ENCODE results near the gene MAP3K6. TPM values are rescaled to one million over a fixed set of nuclear protein-coding genes. Genes with fewer than 3 reads are reported as not detected.

Gene MAP3K6
- total RNA-seq, 2 experiments from 2014 or later: 8.3 to 9.5 TPM

DNA sequence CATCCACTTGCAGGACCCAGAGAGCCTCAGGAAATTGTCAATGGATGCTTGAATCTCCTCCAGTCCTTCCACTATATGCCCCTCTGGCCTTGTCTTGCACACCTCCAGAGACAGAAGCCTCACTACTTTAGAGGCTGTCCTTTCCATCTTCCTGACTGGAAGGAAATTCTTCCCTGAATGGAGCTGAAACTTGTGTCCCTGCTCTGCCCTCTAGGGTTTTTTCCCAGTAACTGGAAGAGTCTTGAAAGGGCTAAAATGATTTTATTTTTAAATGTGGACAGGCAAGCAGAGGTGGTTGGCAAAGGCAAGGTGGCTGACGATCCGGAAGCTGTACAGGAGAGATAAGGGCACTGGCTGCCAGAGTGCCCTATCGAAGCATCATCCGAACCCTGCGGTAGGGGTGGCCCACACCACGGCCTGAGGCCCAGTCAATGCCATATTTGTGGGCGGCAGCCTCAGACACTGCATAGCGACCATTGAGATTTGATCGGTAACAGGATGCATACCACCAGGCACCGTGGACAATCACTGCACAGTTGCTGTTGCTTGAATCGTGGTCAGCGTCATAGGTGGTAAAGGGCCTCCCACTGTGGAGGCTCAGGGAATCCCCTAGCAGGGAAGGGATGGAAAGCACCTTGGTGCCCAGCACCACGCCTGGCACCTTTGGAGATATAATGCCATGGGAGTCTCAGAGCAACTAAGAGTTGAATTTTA lies 2.3 kb upstream of the MAP3K6 start:
- DNase-seq: no peak
- no peak overlapping the region for H3K27ac Mint-ChIP-seq
- CTCF ChIA-PET: interaction anchor here (1.0 to 8.2 kb wide), 6 partner anchors 12 to 56 kb away, joined by 3 to 91 read pairs (median 4); no protein-coding TSS in a partner anchor
- intact Hi-C loops (cut with micrococcal nuclease): no loop called here
- peaks cover 18% of the 10 kb centered on the region for H3K4me1 Mint-ChIP-seq (ENCODE audit: low read depth)
- no peak for ATAC-seq
- POLR2A ChIA-PET: interaction anchor here (0.8 to 0.9 kb wide), 2 partner anchors 11 to 12 kb away, joined by 3 read pairs; no protein-coding TSS in a partner anchor
- no peaks in the 10 kb centered on the region for H3K9me3 Mint-ChIP-seq
- H3K27me3 Mint-ChIP-seq: no peaks in the 10 kb centered on the region
- H3K36me3 Mint-ChIP-seq (ENCODE audit: low read depth): no peaks in the 10 kb centered on the region
- H3K4me3 Mint-ChIP-seq: no peak overlapping the region
- TF ChIP-seq, protein P1, sequence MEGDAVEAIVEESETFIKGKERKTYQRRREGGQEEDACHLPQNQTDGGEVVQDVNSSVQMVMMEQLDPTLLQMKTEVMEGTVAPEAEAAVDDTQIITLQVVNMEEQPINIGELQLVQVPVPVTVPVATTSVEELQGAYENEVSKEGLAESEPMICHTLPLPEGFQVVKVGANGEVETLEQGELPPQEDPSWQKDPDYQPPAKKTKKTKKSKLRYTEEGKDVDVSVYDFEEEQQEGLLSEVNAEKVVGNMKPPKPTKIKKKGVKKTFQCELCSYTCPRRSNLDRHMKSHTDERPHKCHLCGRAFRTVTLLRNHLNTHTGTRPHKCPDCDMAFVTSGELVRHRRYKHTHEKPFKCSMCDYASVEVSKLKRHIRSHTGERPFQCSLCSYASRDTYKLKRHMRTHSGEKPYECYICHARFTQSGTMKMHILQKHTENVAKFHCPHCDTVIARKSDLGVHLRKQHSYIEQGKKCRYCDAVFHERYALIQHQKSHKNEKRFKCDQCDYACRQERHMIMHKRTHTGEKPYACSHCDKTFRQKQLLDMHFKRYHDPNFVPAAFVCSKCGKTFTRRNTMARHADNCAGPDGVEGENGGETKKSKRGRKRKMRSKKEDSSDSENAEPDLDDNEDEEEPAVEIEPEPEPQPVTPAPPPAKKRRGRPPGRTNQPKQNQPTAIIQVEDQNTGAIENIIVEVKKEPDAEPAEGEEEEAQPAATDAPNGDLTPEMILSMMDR (IDR thresholded peaks at IDR 0.05): no peak

DNA sequence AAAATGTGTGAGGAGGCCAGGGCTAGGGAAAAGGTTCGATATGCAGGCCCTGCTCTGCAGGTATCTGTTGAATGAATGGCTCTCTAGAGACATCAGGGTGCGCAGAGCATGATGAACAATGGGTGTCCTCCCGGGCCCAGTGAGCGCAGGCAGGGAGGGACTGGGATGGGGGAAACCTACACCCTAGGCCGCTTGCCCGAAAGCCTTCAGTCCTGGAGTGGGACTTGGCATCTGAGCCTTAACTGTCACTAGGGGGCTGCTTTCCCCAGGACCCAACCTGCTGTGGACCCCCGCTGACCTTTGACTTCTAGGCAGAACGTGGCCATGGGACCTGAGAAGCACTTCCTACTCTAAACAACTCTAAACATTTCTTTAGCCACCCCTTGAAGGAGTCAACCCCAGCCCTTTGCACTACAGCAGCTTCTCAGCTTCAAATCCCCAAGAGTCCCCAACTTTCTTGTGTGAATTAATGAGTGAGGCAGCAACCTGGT lies 444 bp upstream of the MAP3K6 start:
- H3K4me3 Mint-ChIP-seq: peak overlapping the region; percentile 52
- H3K9me3 Mint-ChIP-seq: no peaks in the 10 kb centered on the region
- no peaks in the 10 kb centered on the region for H3K27me3 Mint-ChIP-seq
- DNase-seq: no peak
- ChIA-PET CTCF (interaction anchor here (0.7 to 8.2 kb wide), 14 partner anchors 10 to 241 kb away, joined by 3 to 91 read pairs (median 7); partner anchors contain the start of gene CD164L2), POLR2A (interaction anchor here (0.8 to 3.2 kb wide), 5 partner anchors 11 to 216 kb away, joined by 3 to 31 read pairs (median 3); partner anchors contain the start of gene CD164L2)
- H3K27ac Mint-ChIP-seq: no peak overlapping the region
- TF ChIP-seq, protein P1 (IDR thresholded peaks at IDR 0.05): no peak
- no peak for ATAC-seq
- H3K4me1 Mint-ChIP-seq (ENCODE audit: low read depth): peaks cover 18% of the 10 kb centered on the region
- intact Hi-C loops (cut with micrococcal nuclease): no loop called here
- no peaks in the 10 kb centered on the region for H3K36me3 Mint-ChIP-seq (ENCODE audit: low read depth)

DNA sequence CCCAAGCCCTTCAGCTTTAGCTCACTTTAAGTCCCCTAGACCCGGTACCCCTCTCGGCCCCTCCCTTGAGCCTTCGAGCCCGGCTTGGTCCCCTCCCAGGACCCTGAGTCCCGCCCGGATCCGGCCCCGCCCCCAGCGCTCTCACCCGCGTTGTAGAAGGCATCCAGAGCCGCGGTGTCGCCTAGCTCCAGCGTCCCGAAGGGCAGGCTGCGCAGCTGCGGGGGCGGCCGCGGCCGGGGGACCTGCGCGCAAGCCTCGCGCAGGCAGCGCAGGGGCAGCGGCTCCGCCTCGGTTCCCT lies 699 bp downstream of the MAP3K6 start:
- peaks cover 18% of the 10 kb centered on the region for H3K4me1 Mint-ChIP-seq (ENCODE audit: low read depth)
- POLR2A ChIA-PET: interaction anchor here (0.7 to 3.2 kb wide), 10 partner anchors 10 to 156 kb away, joined by 3 to 31 read pairs (median 3); partner anchors contain the start of gene CD164L2
- no peaks in the 10 kb centered on the region for H3K27me3 Mint-ChIP-seq
- DNase-seq (peak; percentile 92), ATAC-seq (peak; percentile 73)
- CTCF ChIA-PET: interaction anchor here (0.9 to 8.2 kb wide), 19 partner anchors 9 to 949 kb away, joined by 3 to 91 read pairs (median 6); partner anchors contain the start of gene CD164L2
- peak overlapping the region; percentile 32 for H3K27ac Mint-ChIP-seq
- intact Hi-C loops (cut with micrococcal nuclease): no loop called here
- TF ChIP-seq, protein P1 (IDR thresholded peaks at IDR 0.05): no peak
- no peaks in the 10 kb centered on the region for H3K36me3 Mint-ChIP-seq (ENCODE audit: low read depth)
- H3K9me3 Mint-ChIP-seq: no peaks in the 10 kb centered on the region
- H3K4me3 Mint-ChIP-seq: peak overlapping the region; percentile 82

DNA sequence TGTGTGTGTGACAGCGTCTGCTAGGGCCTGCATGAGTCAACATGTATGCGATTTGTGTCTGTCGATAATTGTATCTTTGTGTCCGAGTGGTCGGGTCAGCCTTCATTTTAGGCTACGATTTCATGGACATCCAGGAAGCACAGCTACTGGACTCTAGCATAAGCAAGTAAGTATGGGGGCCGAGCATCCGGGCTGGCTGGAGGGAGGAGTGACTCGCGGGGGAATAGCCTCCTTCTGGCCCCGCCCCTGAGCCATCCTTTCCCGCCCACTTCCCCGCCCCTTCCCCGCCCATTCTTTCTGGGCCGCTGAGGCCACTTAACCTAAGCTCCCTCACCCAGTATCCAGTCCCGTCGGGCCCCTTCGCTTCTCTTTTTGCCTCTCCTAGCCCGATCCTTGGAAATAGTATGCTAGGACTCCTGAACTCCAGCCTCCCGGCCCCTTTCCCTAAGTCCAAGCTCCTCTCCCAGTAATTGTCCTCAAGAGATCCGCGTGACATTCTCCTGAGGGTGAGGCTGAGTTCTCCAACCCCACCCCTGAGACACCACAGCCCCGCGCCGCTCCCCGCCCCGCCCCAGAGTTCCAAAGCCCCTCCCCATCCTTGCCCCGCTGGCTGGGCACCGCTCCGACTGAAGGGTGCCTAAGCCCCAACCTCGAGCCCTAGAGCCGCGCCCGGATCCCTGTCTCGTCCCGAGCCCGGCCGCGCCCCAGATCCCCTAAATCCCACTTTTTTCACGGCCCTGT lies 1.2 kb downstream of the MAP3K6 start:
- Mint-ChIP-seq H3K4me3 (peak overlapping the region; percentile 82), H3K4me1 (ENCODE audit: low read depth) (peaks cover 18% of the 10 kb centered on the region), H3K9me3 (no peaks in the 10 kb centered on the region), H3K36me3 (ENCODE audit: low read depth) (no peaks in the 10 kb centered on the region), H3K27me3 (no peaks in the 10 kb centered on the region), H3K27ac (peak overlapping the region; percentile 71)
- peak; percentile 76 for ATAC-seq
- ChIA-PET CTCF (interaction anchor here (0.8 to 8.2 kb wide), 19 partner anchors 8 to 948 kb away, joined by 3 to 91 read pairs (median 6); partner anchors contain the start of gene CD164L2), POLR2A (interaction anchor here (0.7 to 3.2 kb wide), 11 partner anchors 9 to 281 kb away, joined by 3 to 31 read pairs (median 3); no protein-coding TSS in a partner anchor)
- peak; percentile 90 for DNase-seq
- TF ChIP-seq, protein P1 (IDR thresholded peaks at IDR 0.05): no peak
- intact Hi-C loops (cut with micrococcal nuclease): no loop called here

All from activated CD8-positive, alpha-beta T cell treated with anti-CD3 and anti-CD28 coated beads for 36 hours (primary cell).